KOPT-K1 (cell line): Measurements from ENCODE around the gene PC.

Experiments
- H3K27ac ChIP-seq: fragments of 200-600 bp; sonication (generic); 2 replicates; pipeline ENCODE4 v1.5.1; 2016; ENCODE audit warnings: antibody characterized with exemption, mild to moderate bottlenecking, low read depth, low read length; ENCODE audit not compliant: poor library complexity, severe bottlenecking
- H3K36me3 ChIP-seq: fragments of 200-600 bp; sonication (generic); 2 replicates; pipeline ENCODE4 v1.5.1; 2017; ENCODE audit warnings: antibody characterized with exemption, mild to moderate bottlenecking, low read length, moderate library complexity; ENCODE audit not compliant: insufficient read depth
- H3K9me3 ChIP-seq: fragments of 200-600 bp; sonication (generic); 2 replicates; pipeline ENCODE4 v1.5.1; 2017; ENCODE audit warnings: antibody characterized with exemption, low read length, mild to moderate bottlenecking; ENCODE audit not compliant: insufficient read depth, poor library complexity, severe bottlenecking

Gene PC

DNA sequence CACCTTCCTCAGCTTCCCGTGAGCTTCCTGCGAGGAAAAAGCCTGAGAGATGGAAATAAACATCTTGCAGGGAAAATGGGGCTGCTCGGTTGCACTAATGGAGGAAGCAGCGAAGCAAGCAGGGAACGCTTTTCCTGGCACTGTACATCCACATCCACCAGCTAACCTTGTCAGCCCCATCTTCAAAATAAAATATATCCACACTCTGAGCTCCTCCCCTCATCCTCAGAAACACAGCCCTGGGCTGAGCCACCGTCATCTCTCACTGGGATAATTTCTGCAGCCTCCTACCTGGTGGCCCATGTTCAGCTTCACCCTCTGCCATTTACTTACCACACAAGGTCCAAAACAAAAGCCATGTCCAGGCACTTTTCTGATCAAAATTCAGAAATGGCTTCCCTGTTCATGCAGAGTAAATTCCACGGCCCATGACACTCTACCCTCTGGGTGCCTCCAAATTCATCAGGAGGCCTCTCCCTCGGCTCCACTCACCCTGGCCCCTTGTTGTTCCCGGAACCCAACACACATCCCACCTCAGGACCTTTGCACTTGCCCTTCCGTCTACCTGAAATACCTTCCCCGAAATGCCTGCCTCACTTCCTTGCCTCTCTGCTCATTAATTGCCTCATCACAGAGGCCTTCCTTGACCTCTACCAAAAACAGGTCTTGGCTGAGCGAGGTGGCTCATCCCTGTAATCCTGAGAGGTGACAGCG lies 29.9 kb upstream of the PC start:
- no peak overlapping the region for H3K27ac ChIP-seq
- H3K36me3 ChIP-seq = no peaks in the 10 kb centered on the region
- H3K9me3 ChIP-seq = no peaks in the 10 kb centered on the region

GRCh38 chr11:66987158-66987620 lies 29.0 kb upstream of the PC start:
- no peaks in the 10 kb centered on the region for H3K36me3 ChIP-seq
- no peak overlapping the region for H3K27ac ChIP-seq
- H3K9me3 ChIP-seq = no peaks in the 10 kb centered on the region

DNA sequence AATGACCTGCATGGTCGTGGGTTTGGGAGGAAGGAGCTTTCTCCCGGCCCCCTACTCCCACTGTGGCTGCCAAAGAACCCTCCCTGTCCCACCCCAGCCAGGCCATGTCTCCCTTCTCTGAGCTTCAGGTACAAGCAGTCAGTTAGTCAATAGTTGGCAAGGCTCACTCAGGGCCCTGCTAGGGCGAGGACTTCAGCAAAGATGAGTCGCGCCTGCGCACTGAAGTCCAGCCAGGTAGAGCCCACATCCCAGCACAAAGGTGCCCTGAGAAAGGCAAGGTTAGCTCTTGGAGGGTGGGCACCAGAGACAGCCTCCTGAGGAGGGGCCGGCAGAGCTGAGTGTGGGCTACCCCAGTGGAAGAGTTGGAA lies 28.0 kb upstream of the PC start:
- no peak overlapping the region for H3K27ac ChIP-seq
- no peaks in the 10 kb centered on the region for H3K36me3 ChIP-seq
- no peaks in the 10 kb centered on the region for H3K9me3 ChIP-seq

DNA sequence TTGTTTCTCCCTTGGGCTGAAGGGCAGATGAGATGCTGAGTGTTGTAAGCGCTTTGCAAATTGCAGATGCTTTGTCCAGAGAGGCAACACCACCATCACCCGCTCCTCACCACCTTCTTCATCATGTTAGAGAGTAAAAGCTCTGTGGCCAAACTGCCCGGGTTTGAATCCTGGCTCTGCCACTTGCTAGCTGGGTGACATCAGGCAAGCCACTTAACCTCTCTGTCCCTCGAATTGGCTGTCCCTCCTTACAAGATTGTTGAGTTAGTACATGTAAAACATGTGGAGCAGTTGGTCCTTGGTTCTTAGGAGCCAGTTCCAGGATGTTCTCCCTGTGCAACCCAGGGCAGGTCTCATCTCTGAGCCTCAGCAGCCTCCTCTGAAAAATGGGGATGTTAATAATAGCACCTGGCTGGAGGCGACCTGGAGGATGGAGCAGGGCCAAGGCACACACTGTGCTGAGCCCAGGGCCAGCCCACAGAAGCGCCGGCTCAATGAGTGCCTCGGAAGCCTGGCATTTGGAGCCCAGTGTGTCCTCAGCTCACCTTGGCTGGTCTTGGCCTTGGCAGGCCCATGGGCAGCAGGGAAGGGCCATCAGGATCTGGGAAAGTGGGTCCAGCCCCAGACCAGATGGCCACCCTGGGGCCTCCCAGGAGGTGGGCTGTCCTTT lies 27.5 kb upstream of the PC start:
- H3K27ac ChIP-seq = no peak overlapping the region
- no peaks in the 10 kb centered on the region for H3K9me3 ChIP-seq
- H3K36me3 ChIP-seq = no peaks in the 10 kb centered on the region

DNA sequence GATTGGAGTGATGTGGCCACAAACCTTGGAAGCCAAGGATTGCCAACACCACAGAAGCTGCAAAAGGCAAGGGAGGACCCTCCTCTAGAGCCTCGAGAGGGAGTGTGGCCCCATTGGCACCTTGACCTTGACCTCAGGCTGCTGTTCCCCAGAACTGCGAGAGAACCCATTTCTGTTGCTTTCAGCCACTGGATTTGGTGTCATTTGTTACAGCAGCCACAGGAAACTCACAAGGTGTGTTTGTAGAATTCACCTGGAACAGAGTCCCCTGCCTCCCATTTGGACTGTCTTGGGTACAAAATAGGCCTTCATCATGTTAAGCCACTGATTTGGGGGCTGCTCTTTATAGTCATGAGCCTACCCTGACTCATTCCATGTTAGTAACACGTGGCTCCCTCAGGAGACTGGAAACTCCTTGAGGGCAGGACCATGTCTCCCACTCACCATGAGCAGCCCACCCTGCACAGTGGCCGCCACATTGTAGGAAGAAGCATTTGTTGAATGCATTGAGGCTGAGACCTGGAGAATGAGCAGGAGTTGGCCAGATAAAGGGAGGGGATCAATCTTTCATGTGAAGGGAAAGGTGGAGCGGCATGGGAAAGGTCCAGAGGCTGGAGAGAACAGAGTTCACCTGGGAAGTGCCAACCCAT lies 25.2 kb upstream of the PC start:
- H3K36me3 ChIP-seq = no peaks in the 10 kb centered on the region
- H3K9me3 ChIP-seq = peaks cover 15% of the 10 kb centered on the region
- H3K27ac ChIP-seq = no peak overlapping the region

- no peak overlapping the region for H3K27ac ChIP-seq
Measured at GRCh38 chr11:66981976-66982578, 23.9 kb upstream of the PC start.

GRCh38 chr11:66979336-66979980 lies 21.3 kb upstream of the PC start:
- peaks cover 15% of the 10 kb centered on the region for H3K9me3 ChIP-seq
- H3K27ac ChIP-seq = no peak overlapping the region
- no peaks in the 10 kb centered on the region for H3K36me3 ChIP-seq

More at GRCh38 chr11:66981976-66982578, 23.9 kb upstream of the PC start:
- no peaks in the 10 kb centered on the region for H3K36me3 ChIP-seq
- H3K9me3 ChIP-seq = peaks cover 15% of the 10 kb centered on the region

GRCh38 chr11:66978717-66979116 lies 20.5 kb upstream of the PC start:
- H3K27ac ChIP-seq = no peak overlapping the region
- peaks cover 15% of the 10 kb centered on the region for H3K9me3 ChIP-seq
- no peaks in the 10 kb centered on the region for H3K36me3 ChIP-seq

DNA sequence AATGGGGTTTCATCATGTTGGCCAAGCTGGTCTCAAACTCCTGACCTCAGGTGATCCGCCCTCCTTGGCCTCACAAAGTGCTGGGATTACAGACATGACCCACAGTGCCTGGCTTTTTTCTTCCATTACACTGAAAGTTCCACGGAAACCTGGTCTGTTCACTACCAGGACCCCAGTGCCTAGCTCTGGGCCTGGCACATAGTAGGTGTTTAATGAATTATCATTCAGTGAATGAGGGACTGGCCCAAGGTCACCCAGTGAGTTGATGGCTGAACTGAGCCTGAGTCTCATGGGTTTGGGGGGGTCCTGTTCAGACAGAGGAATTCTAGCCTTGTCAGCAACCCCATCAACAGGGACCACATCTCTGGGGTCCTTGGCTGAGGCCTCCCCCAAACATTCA lies 20.0 kb upstream of the PC start:
- H3K9me3 ChIP-seq = peaks cover 15% of the 10 kb centered on the region
- H3K36me3 ChIP-seq = no peaks in the 10 kb centered on the region
- no peak overlapping the region for H3K27ac ChIP-seq

GRCh38 chr11:66976925-66977324 lies 18.7 kb upstream of the PC start:
- H3K9me3 ChIP-seq = peaks cover 15% of the 10 kb centered on the region
- H3K27ac ChIP-seq = no peak overlapping the region
- H3K36me3 ChIP-seq = no peaks in the 10 kb centered on the region

DNA sequence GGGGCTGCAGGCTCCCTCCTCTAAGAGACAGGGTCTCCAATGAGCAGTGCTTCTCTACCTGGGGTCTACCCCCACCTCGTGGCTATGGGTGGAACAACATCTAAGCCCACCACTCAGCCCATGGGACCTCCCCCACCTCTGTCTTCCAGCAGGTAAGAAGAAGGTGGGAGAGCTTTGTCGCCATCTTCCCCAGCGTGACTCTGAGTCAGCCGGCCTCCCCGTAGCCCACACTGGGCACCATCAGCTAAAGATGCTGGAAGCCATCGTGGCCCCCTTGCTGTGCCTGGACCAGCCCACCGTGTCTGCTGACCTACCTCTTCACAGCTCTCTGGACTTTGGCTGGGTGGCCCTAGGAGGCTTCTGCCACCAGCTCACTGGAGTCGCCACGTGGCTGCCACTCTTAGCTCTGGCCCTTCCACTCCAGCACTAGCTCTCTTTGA lies 17.9 kb upstream of the PC start:
- H3K36me3 ChIP-seq = no peaks in the 10 kb centered on the region
- H3K27ac ChIP-seq = no peak overlapping the region
- H3K9me3 ChIP-seq = peaks cover 15% of the 10 kb centered on the region

- H3K9me3 ChIP-seq = peaks cover 15% of the 10 kb centered on the region
Measured at GRCh38 chr11:66975405-66976027, 17.3 kb upstream of the PC start.

GRCh38 chr11:66974724-66975404 lies 16.7 kb upstream of the PC start, which contains the start of gene C11orf86:
TSS of gene C11orf86 (plus strand) at chr11:66975304. CDS start at chr11:66975363, 59 bp downstream.
- Histone ChIP-seq H3K27ac (no peak within 1 kb of the TSS), H3K9me3 (peaks cover 15% of the 10 kb centered on the region), H3K36me3 (no peaks in the 10 kb centered on the region)

More at GRCh38 chr11:66975405-66976027, 17.3 kb upstream of the PC start:
- Histone ChIP-seq H3K27ac (no peak overlapping the region), H3K36me3 (no peaks in the 10 kb centered on the region)
